A549 (cell line): ENCODE results near the gene CYP27B1. TPM values are rescaled to one million over a fixed set of nuclear protein-coding genes. Genes with fewer than 3 reads are reported as not detected.

Source experiments
- ATAC-seq, 2 experiments: fragments of 200-7000 bp in 1 of 2; fragments of >200 bp in 1 of 2; cut with Nextera tagmentation in 1 of 2; cut with Tn5 transposase in 1 of 2; 3 replicates each; pipeline versions ENCODE4 v1.8.0 to v1.9.1; 2018 to 2020; ENCODE audit warnings: mild to moderate bottlenecking in 1 of 2, moderate library complexity in 1 of 2
- CTCF ChIA-PET: fragments of 300-600 bp; sonication (Branson Sonifier 250); formaldehyde crosslinking; extraction: SDS; loops from one replicate; lab custom pipeline; 2021; ENCODE audit warnings: antibody characterized with exemption, inconsistent platforms; lab: Yijun Ruan, JAX
- POLR2A ChIA-PET: fragments of 350-600 bp; formaldehyde crosslinking; extraction: SDS; loops from one replicate; lab custom pipeline; 2021; ENCODE audit warnings: antibody characterized with exemption, inconsistent platforms; lab: Yijun Ruan, JAX
- DNase-seq, 2 experiments: peaks; one replicate each; pipeline versions ENCODE4 v3.0.0 to v3.0.0-alpha.2; 2011 to 2016; ENCODE audit warnings: low read depth in 1 of 2, low spot score in 1 of 2
- FAIRE-seq: peaks from 2 replicates; lab custom pipeline; 2011; peaks lifted over from hg19 to GRCh38; lab: Jason Lieb, UNC
- H3K27ac ChIP-seq, 2 experiments: fragments of >200 bp; sonication (Bioruptor Twin); formaldehyde crosslinking; 3 replicates each; pipeline ENCODE4 v1.5.1; 2016 to 2017
- H3K4me1 ChIP-seq: fragments of >200 bp; sonication (Bioruptor Twin); formaldehyde crosslinking; 3 replicates; pipeline ENCODE4 v1.6.1; 2016
- H3K4me2 ChIP-seq: fragments of >200 bp; sonication (Bioruptor Twin); formaldehyde crosslinking; 3 replicates; pipeline ENCODE4 v1.6.1; 2016
- H3K4me3 ChIP-seq: fragments of >200 bp; sonication (Bioruptor Twin); formaldehyde crosslinking; 3 replicates; pipeline ENCODE4 v1.5.1; 2016
- H3K9me3 ChIP-seq: fragments of >200 bp; sonication (Bioruptor Twin); formaldehyde crosslinking; 3 replicates; pipeline ENCODE4 v1.6.1; 2016
- BHLHE40 ChIP-seq: IDR thresholded peaks from 2 replicates; pipeline ENCODE4 v1.6.1; 2012; ENCODE audit warnings: low read depth, low read length, inconsistent platforms
- CTCF ChIP-seq: fragments of >200 bp; sonication (Bioruptor Twin); formaldehyde crosslinking; IDR thresholded peaks from 3 replicates; pipeline ENCODE4 v1.5.1; 2016
- E2F6 ChIP-seq: IDR thresholded peaks from 2 replicates; pipeline ENCODE4 v1.6.1; 2012; ENCODE audit warnings: low read depth, borderline replicate concordance
- EHF ChIP-seq: fragments of 250-450 bp; sonication (Bioruptor Pico); IDR thresholded peaks from 2 replicates; pipeline ENCODE4 v1.5.0; 2020; ENCODE audit warnings: mild to moderate bottlenecking
- ELK1 ChIP-seq: fragments of 150-350 bp; IDR thresholded peaks from 2 replicates; pipeline ENCODE4 v1.6.1; 2014; ENCODE audit warnings: low read depth, mild to moderate bottlenecking, low read length
- FOSL2 ChIP-seq, 2 experiments: fragments of 450-650 bp in 1 of 2; fragments of >200 bp in 1 of 2; sonication (Bioruptor Twin) in 1 of 2; formaldehyde crosslinking; IDR thresholded peaks; 2 replicates each; pipeline versions ENCODE4 v1.5.0 to v1.6.1; 2016 to 2020; ENCODE audit warnings: mild to moderate bottlenecking in 1 of 2, moderate library complexity in 1 of 2
- GATA3 ChIP-seq: IDR thresholded peaks from 2 replicates; pipeline ENCODE4 v1.6.1; 2012; ENCODE audit warnings: borderline replicate concordance
- HOXA7 ChIP-seq: fragments of 250-450 bp; sonication (Bioruptor Pico); IDR thresholded peaks from 2 replicates; pipeline ENCODE4 v1.5.0; 2020; ENCODE audit warnings: mild to moderate bottlenecking, moderate library complexity
- JUNB ChIP-seq: fragments of >200 bp; sonication (Bioruptor Twin); formaldehyde crosslinking; IDR thresholded peaks from 2 replicates; pipeline ENCODE4 v1.6.1; 2016
- KDM1A ChIP-seq: fragments of 200-600 bp; sonication (generic); IDR thresholded peaks from 2 replicates; pipeline ENCODE4 v1.6.1; 2016; ENCODE audit warnings: low read depth, mild to moderate bottlenecking
- MAZ ChIP-seq: fragments of 150-350 bp; IDR thresholded peaks from 2 replicates; pipeline ENCODE4 v1.6.1; 2014; ENCODE audit warnings: antibody characterized with exemption, low read depth, low read length, borderline replicate concordance
- NR3C1 ChIP-seq: fragments of >200 bp; sonication (Bioruptor Twin); formaldehyde crosslinking; IDR thresholded peaks from 3 replicates; pipeline ENCODE4 v1.6.1; 2017
- RARB ChIP-seq: fragments of 250-450 bp; sonication (Bioruptor Pico); IDR thresholded peaks from 2 replicates; pipeline ENCODE4 v1.8.0; 2021; ENCODE audit warnings: mild to moderate bottlenecking, moderate library complexity
- RCOR1 ChIP-seq: fragments of 150-350 bp; IDR thresholded peaks from 2 replicates; pipeline ENCODE4 v1.6.1; 2014; ENCODE audit warnings: antibody characterized with exemption, low read length, low read depth
- SREBF2 ChIP-seq: fragments of 450-650 bp; IDR thresholded peaks from 2 replicates; pipeline ENCODE4 v1.6.1; 2014; ENCODE audit warnings: mild to moderate bottlenecking, moderate library complexity
- TFCP2L1 ChIP-seq: fragments of 250-450 bp; sonication (Bioruptor Pico); IDR thresholded peaks from 2 replicates; pipeline ENCODE4 v1.5.0; 2021; ENCODE audit warnings: mild to moderate bottlenecking
- USF2 ChIP-seq: fragments of 450-650 bp; IDR thresholded peaks from 2 replicates; pipeline ENCODE4 v1.6.1; 2014; ENCODE audit warnings: antibody characterized with exemption
- ZFP36 ChIP-seq: fragments of 450-650 bp; IDR thresholded peaks from 2 replicates; pipeline ENCODE4 v1.6.1; 2014; ENCODE audit warnings: borderline replicate concordance; ENCODE audit not compliant: partially characterized antibody
- ZSCAN20 ChIP-seq: fragments of 250-450 bp; sonication (Bioruptor Pico); IDR thresholded peaks from 2 replicates; pipeline ENCODE4 v1.8.0; 2022; ENCODE audit warnings: mild to moderate bottlenecking, moderate library complexity
- WGBS: methylation state at CpG from one replicate; pipeline ENCODE4 v1.1.6; 2017; ENCODE audit errors: missing lambda C conversion rate; 5-methylcytosine and 5-hydroxymethylcytosine counted together
- polyA plus RNA-seq, 4 experiments: library from polyadenylated mRNA; depleted of rRNA in 3 of 4; stranded (reverse); fragments of >200 nt; fragmentation: RNase III in 1 of 4; extraction: RNeasy Plus Mini Kit Qiagen cat#74134 plus additional on column Dnase treatment in 1 of 4; gene quantifications; 2 replicates in 3 of 4; 3 replicates in 1 of 4; pipeline ENCODE4 v1.2.3, GENCODE V29; 2011 to 2017

The CYP27B1 gene
- polyA plus RNA-seq, 2 of the 4 experiments (the other 2 are of a cell fraction) = 1.9 to 2.3 TPM

- no peak for TF ChIP-seq USF2
These were observed 28.5 kb upstream of the CYP27B1 start (continued) for GRCh38 chr12:57795354-57795753.

GRCh38 chr12:57793920-57794319 lies 27.0 kb upstream of the CYP27B1 start:
- POLR2A ChIA-PET = interaction anchor here (0.7 to 0.9 kb wide), 3 partner anchors 9 to 53 kb away, joined by 3 to 4 read pairs (median 4); partner anchors contain the start of gene CTDSP2
- Histone ChIP-seq H3K27ac (no peak overlapping the region), H3K9me3 (no peaks in the 10 kb centered on the region), H3K4me3 (no peak overlapping the region), H3K4me2 (peak overlapping the region; percentile 13), H3K4me1 (peaks cover 11% of the 10 kb centered on the region; the same call in 2 of the 3 replicates)
- ATAC-seq (peak; percentile 56 to 63; a peak in 4 of 6 replicates), DNase-seq (no peak), FAIRE-seq (peak; percentile 36)
- TF ChIP-seq ZSCAN20 (CRISPR knock-in tag) (no peak), FOSL2 (IDR thresholded peaks at IDR 0.05) (no peak), FOSL2 (CRISPR knock-in tag; IDR thresholded peaks at IDR 0.05) (peak; percentile 20; the same call in 1 of the 2 replicates), EHF (CRISPR knock-in tag) (no peak), E2F6 (no peak), TFCP2L1 (CRISPR knock-in tag) (no peak), CTCF (no peak)
- CTCF ChIA-PET = interaction anchor here (1.0 to 4.0 kb wide), 9 partner anchors 9 to 112 kb away, joined by 3 to 31 read pairs (median 4); partner anchors contain the start of genes AVIL and TSFM
- 4% methylated on average over 1 of the region's 1 CpG for WGBS

GRCh38 chr12:57783861-57784260 lies 17.0 kb upstream of the CYP27B1 start:
- TF ChIP-seq ELK1 (no peak), MAZ (no peak), RCOR1 (no peak), SREBF2 (no peak), JUNB (no peak), HOXA7 (CRISPR knock-in tag) (no peak), NR3C1 (no peak), KDM1A (no peak), FOSL2 (IDR thresholded peaks at IDR 0.05) (no peak), FOSL2 (CRISPR knock-in tag; IDR thresholded peaks at IDR 0.05) (no peak), RARB (CRISPR knock-in tag) (no peak), BHLHE40 (no peak), GATA3 (no peak), CTCF (no peak), ZFP36 (no peak)
- TF ChIP-seq, all 56 proteins: peak for 0
- Histone ChIP-seq H3K27ac (no peak overlapping the region), H3K4me1 (peaks cover 8% of the 10 kb centered on the region), H3K4me3 (peak overlapping the region; percentile 83), H3K4me2 (peak overlapping the region; percentile 74), H3K9me3 (no peaks in the 10 kb centered on the region)
- WGBS = 84% methylated on average over 11 of the region's 11 CpGs
- ChIA-PET POLR2A (interaction anchor here (0.8 kb wide), 1 partner anchor 81 kb away, joined by 3 read pairs; no protein-coding TSS in a partner anchor), CTCF (interaction anchor here (0.9 to 8.1 kb wide), 7 partner anchors 9 to 119 kb away, joined by 3 to 60 read pairs (median 16); no protein-coding TSS in a partner anchor)
- FAIRE-seq = no peak
- no peak for DNase-seq
- no peak for ATAC-seq
